Subcutaneous adipose tissue (tissue), 4 donors: ENCODE measurements around the gene EVPLL. TPM values are rescaled to one million over a fixed set of nuclear protein-coding genes. Genes with fewer than 3 reads are reported as not detected.

Experiments used
- small RNA-seq: library from RNA; depleted of rRNA; stranded (forward); fragments of <200 nt; gene quantifications from one replicate; pipeline ENCODE3, GENCODE V24; 2016
- total RNA-seq, 4 donors: library from RNA; depleted of rRNA; stranded (reverse); fragments of >200 nt; gene quantifications; one replicate each; pipeline ENCODE4 v1.1.0, GENCODE V29; 2016
- TF ChIP-seq, protein P1 (sequence below): fragments of 450-650 bp; IDR thresholded peaks from one replicate; pipeline ENCODE4 v1.5.1; 2016; ENCODE audit warnings: low read depth, mild to moderate bottlenecking, control low read depth, antibody characterized with exemption, moderate library complexity

Gene EVPLL
- total RNA-seq, 4 donors from 2014 or later: 0.85 TPM; not detected in 3

DNA sequence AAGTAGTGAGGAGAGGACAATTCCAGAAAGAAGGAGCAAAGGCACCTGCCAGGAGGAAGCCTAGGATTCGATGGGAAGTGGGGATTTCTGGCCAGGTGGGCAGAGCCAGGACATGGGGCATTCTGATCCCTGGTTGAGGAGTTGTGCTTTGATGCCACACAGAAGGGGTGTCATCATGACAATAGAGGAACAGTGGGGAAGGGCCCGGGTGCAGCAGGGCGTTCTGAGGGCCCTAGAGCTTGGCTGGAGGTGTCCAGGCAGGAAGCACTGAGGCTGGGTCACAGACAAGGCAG is 4.3 kb downstream of the EVPLL start:
- TF ChIP-seq, protein P1, sequence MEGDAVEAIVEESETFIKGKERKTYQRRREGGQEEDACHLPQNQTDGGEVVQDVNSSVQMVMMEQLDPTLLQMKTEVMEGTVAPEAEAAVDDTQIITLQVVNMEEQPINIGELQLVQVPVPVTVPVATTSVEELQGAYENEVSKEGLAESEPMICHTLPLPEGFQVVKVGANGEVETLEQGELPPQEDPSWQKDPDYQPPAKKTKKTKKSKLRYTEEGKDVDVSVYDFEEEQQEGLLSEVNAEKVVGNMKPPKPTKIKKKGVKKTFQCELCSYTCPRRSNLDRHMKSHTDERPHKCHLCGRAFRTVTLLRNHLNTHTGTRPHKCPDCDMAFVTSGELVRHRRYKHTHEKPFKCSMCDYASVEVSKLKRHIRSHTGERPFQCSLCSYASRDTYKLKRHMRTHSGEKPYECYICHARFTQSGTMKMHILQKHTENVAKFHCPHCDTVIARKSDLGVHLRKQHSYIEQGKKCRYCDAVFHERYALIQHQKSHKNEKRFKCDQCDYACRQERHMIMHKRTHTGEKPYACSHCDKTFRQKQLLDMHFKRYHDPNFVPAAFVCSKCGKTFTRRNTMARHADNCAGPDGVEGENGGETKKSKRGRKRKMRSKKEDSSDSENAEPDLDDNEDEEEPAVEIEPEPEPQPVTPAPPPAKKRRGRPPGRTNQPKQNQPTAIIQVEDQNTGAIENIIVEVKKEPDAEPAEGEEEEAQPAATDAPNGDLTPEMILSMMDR: no peak

DNA sequence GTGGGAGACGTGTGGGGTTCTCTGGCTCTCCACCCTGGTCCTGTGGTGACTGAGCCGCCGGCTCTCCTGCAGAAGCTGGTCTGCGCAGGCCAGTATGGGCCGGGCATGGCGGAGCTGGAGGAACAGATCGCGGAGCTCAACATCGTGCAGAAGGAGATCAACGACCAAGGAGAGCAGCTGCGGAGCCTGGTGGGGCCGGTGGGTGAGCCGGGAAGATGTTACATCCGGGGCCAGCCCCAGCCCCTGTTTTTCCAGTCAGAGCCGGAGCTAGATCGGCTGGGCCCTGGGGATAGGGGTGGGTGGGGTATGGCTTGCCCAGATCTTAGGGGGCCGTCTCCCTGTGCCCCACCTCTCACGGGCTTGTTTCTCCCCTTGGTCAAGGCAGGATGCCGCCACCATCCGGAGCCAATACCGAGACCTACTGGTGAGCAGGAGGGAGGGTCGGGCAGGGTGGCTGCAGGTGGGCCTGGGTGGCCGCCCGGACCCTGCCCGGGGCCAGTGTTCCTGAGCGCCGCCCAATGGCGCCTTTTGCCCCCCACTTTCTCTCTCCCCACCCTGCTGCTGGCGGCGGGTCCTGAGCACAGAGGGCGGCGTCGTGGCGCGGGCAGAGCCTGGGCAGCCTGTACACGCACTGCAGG is 5.0 kb downstream of the EVPLL start:
- TF ChIP-seq, protein P1: no peak

Small RNA genes lying within 50 kb of the gene (small RNA-seq; reads per million reads assigned to genes)
- gene AL353997.5 (not detected), gene YWHAEP2 (not detected)

Other genes starting within 250 kb of the EVPLL start
- gene ALKBH5, start 193.9 kb upstream of the EVPLL start, total RNA-seq: 10 to 100 TPM; 57.5 to 69.6 (median 67.5) TPM
- gene LLGL1, start 152.1 kb upstream of the EVPLL start, total RNA-seq: 10 to 100 TPM in 3 of 4 donors, 1 to 10 TPM in 1; 4.2 to 17.7 (median 13.6) TPM
- gene FLII, start 119.0 kb upstream of the EVPLL start, total RNA-seq: 100 to 1,000 TPM; 244 to 388 (median 274) TPM
- 10 to 100 TPM in 1 of 4 donors, 1 to 10 TPM in 3; 5.2 to 11.4 (median 7.9) TPM for gene MIEF2, start 117.1 kb upstream of the EVPLL start, total RNA-seq
- 10 to 100 TPM; 20.9 to 32.2 (median 27.6) TPM for gene TOP3A, start 62.8 kb upstream of the EVPLL start, total RNA-seq
- 10 to 100 TPM; 12.7 to 18.2 (median 16.3) TPM for gene SMCR8, start 62.5 kb upstream of the EVPLL start, total RNA-seq
- gene SHMT1, start 14.2 kb upstream of the EVPLL start, total RNA-seq: 100 to 1,000 TPM in 2 of 4 donors, 10 to 100 TPM in 2; 88.1 to 257 (median 104) TPM
- gene LGALS9C, start 99.0 kb downstream of the EVPLL start, total RNA-seq: not detected